ENCODE data around the gene MYO1G.
"Not testable (repeated sequence)": the region's sequence is repeated elsewhere in the genome, so short reads cannot be mapped to it uniquely, and the experiment has no call there.

The MYO1G gene

GRCh38 chr7:44944821-44945220, 34.0 kb downstream of the MYO1G start:
- DNase-seq: no peak

- DNase-seq: no peak
These were observed 35.2 kb downstream of the MYO1G start for GRCh38 chr7:44943631-44944030.

- no peak for DNase-seq
These were observed 41.4 kb downstream of the MYO1G start for GRCh38 chr7:44937426-44937825.

- DNase-seq: no peak
These were observed 42.5 kb downstream of the MYO1G start for GRCh38 chr7:44936322-44936721.

GRCh38 chr7:44935583-44935982, 43.2 kb downstream of the MYO1G start:
- no peak for DNase-seq

GRCh38 chr7:44935016-44935415, 43.8 kb downstream of the MYO1G start:
- DNase-seq: no peak

GRCh38 chr7:44934510-44934909, 44.3 kb downstream of the MYO1G start:
- DNase-seq: not testable (repeated sequence)

- no peak for DNase-seq
These were observed 47.9 kb downstream of the MYO1G start for GRCh38 chr7:44930921-44931320.

- DNase-seq: no peak
These were observed 56.5 kb downstream of the MYO1G start for GRCh38 chr7:44922351-44922694.

- peak in 54 of 56 donors; percentile 13 to 97 (median 72) for DNase-seq
These were observed 57.0 kb downstream of the MYO1G start for GRCh38 chr7:44921607-44922350.

- DNase-seq: no peak
These were observed 58.7 kb downstream of the MYO1G start for GRCh38 chr7:44920119-44920518.

GRCh38 chr7:44918029-44918428, 60.8 kb downstream of the MYO1G start:
- DNase-seq: no peak

GRCh38 chr7:44917465-44917864, 61.4 kb downstream of the MYO1G start:
- DNase-seq: no peak

GRCh38 chr7:44914992-44915607, 63.7 kb downstream of the MYO1G start:
- peak in 6 of 56 donors; percentile 4 to 20 (median 12) for DNase-seq

- DNase-seq: no peak
These were observed 66.0 kb downstream of the MYO1G start for GRCh38 chr7:44912775-44913347.

Data from amygdala (tissue), 56 donors.